DMS79 treated with DMSO at 0.1 percent for 48 hours (cell line): ENCODE results near the gene XCR1.
"Not testable (repeated sequence)": the region's sequence is repeated elsewhere in the genome, so short reads cannot be mapped to it uniquely, and the experiment has no call there.

ENCODE experiments used
- DNase-seq: peaks from one replicate; lab custom pipeline; 2025; lab: John Stamatoyannopoulos, UW

XCR1 gene

DNA sequence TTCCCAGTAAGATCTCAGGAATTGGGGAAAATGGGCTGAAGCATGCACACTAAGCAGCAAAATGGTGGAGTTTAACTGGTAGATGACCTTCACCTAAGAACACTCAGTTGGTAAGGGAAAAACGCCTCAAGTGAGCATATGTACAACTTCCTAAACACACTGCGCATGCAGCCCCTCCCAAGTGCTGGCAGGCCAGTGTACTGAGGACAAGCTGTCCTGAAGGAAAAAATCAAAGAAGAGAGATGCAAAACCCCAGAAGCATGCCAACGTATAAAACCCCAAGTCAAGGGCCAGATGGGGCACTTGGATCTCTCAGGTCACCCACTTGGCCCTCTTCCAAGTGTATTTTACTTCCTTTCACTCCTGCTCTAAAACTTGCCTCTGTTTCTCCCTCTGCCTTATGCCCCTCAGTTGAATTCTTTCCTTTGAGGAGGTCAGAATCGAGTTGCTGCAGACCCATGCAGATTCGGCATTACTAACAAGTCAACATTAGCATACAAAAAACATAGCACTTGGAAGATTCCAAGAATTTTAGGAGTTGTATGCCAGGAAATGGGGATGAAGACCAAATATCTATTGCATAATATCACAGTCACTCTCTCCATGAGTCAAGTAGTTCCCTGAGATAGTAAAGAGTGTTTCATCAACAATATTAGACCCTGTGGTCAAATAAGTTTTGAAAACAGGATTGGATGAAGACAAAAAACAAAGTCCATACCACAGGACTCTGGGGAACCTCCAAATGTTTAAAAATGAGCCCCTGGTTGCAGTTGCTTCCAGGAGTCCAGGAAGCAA is 20.8 kb downstream of the XCR1 start:
- no peak for DNase-seq

DNA sequence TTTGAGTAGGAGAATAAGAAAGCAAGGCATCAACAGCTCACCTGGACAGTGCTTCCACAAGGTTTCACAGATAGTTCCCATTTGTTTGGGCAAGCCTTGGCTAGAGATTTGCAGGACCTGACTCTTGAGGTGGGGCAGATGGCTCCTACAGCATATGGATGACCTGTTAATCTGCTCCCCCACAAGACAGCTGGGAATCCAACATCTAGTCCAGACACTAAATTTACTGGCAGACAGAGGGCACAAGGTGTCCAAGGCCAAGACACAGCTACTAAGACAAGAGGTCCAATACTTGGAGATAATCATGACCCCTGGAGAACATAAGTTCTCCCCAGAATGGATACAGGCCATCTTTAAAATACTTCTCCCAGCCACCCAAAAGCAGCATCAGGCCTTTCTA is 23.6 kb downstream of the XCR1 start:
- DNase-seq = not testable (repeated sequence)

DNA sequence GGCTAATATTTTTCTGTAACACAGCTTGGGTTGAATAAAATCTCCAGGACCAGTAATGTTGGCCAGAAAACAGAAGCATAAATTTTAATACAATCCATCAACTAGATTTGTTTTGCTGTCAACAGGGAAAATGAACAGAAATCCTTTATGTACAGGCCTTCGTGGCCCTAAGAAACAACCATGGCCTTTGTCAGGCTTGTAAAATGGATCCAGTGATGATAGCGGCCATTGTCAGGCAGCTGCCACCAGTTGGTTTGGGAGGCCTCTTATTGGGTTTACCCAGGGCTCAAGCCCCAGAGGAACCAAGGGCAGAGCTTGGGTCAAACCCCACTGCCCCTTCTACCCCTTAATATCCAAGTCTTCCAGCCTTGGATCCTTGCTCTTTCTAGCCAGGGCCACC is 26.1 kb downstream of the XCR1 start:
- DNase-seq = no peak

DNA sequence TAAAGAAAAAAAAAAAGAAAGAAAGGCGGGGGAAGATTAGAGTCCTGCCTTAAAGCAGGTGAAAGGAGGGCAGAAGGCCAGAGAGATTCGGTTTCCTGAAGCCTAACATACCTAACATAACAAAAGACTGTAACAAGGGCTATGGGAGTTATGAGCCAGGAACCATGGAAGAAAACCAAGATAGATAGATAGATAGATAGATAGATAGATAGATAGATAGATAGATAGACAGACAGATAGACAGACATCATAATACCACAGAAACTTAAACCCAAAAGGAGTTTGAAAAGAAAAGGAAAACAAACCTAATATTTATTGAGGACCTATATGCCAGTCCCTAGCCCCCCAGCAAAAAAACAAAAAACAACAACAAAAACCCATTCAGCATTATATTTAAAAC is 29.3 kb downstream of the XCR1 start:
- no peak for DNase-seq

DNA sequence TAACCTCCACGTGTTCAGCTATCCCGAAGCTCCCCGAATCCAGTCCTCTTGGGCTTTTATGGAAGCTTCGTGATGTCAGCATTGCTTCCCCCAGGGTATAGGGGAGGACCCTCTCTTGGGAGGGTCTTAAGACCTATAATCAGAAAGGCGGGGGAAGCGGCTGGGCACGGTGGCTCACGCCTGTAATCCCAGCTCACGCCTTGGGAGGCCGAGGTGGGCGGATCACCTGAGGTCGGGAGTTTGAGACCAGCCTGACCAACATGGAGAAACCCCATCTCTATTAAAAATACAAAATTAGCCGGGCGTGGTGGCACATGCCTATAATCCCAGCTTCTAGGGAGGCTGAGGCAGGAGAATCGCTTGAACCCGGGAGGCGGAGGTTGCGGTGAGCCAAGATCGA is 29.8 kb downstream of the XCR1 start:
- not testable (repeated sequence) for DNase-seq

DNA sequence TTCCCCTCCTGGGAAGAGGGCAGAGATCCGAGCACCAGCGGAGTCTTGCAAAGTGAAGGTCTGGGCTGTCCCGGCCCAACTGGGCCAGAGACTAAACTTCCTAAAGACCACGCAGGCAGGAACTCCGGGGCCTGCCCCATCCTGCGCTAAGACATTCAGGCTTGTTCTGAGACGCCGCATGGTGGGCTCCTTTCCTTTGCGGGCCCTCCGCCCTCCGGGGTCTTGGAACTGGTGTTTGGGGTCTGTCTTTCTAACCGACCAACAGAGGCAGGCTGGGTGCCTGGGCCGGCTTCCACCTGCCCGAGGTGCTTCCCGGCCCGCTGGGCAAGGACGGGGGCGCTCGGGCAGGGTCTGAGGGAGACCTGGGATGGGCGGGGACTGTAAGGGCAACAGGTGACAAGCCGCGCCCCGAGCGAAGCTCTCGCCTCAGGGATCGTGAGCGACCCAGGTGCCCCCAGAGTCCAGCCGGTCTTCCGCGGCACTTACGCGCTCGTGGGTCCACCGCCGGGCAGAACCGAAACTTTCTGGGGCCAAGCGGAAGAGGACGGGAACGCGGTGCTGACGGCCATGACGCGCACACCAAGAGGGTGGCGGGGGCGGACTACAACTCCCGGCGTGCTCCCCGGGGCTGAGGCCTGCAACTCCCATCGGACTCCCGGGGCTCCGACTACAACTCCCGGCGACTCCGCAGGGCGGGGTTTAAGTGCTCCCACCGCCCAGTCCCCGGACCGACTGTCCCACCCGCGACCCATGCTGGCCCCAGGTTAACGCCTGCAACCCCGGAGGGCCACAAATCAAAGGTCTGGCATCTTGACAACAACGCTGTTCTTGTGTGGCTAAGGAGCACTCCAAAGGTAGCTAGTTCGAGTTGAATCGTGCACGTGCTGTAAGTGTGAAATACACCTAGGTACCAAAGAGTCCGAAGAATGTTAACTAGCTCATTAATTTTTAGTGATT is 31.8 kb downstream of the XCR1 start, which contains the start of gene FYCO1:
Gene FYCO1, minus strand, starts transcription at position 589 of the 957 bp plus-strand sequence. CDS start 10,914 bp downstream, outside the sequence.
- DNase-seq = peak; percentile 45

DNA sequence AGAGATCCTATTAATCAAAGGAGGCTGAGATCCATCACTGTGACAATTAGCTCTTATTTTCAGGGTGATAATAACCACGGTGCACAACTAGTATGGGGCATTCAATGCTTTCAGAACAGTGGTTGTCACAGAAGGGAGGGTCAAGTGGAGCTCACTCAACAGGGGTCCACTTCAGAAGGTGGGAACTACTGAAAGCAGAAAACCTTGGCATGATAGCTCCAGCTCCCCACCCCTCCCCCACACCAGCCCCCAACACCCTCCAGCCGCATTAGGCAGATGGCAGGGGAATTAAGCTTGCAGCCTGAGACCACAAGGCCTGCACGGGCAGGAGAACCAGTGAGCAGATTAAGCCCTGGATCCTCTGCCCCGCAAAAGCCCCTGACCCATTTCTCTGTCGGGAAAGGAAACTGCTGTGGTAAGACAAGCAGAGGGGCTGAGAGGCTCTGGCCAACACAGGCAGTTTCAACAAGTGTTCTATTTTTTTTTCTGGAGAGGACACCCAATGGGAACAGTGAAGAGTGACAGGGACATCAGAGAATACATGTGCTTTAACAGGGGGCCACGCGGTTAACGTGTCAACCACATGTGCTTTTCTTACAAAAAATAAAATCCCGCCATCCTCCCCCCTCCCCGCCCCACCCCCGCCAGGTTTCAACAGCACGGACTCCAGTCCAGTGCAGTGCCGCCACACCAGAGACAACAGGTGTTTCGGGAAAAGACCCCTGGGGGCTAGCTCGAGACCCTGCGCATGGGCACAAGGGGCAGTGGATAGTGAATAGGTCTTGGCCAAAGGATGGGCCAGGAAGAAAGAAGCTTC is 32.7 kb downstream of the XCR1 start:
- DNase-seq = no peak

DNA sequence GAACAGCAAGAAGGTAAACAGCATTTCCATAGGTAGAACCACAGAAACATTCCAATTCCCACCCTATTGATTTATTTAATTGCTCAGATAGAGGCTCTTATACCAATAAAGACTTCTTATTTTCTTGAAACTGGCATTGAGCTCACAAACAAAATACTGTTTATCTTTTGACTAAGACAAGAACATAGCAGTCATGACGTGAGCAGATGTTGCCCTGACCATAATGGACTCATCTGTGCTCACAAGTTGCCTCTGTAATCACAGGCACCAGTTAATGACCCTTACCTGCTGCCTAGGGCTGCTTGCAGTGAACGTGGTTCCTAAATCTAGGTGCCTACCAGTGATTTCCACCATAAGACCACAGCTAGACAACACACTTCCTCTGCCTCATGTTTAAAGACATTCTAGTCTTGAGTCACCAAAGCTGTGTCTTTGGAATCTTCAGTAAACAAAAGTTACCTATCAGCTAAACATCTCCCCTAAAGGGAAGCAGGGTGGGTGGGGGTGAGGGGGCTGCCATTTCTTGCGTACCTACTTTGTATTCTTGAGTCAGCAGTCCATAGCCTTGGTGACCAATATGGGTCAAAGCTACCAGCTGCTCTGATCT is 33.8 kb downstream of the XCR1 start:
- no peak for DNase-seq

DNA sequence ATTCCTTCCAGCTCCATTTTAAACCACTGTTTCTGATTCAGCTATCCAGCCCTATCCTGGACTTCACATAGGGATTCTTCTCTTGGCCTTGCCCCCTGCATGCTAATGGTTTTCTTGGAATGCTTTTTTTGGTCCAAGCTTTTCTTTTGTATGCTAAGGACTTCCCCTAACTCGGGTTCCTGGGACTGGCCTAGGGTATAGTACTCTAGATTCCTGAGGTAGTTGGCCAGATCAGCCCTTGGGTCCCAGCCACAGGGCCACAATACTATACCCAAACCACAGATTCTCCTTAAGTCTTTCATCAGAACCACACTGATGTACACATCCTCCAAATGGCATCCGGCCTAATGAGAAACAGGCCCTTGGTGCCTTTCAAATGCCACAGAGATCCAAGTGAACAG is 34.5 kb downstream of the XCR1 start:
- no peak for DNase-seq

DNA sequence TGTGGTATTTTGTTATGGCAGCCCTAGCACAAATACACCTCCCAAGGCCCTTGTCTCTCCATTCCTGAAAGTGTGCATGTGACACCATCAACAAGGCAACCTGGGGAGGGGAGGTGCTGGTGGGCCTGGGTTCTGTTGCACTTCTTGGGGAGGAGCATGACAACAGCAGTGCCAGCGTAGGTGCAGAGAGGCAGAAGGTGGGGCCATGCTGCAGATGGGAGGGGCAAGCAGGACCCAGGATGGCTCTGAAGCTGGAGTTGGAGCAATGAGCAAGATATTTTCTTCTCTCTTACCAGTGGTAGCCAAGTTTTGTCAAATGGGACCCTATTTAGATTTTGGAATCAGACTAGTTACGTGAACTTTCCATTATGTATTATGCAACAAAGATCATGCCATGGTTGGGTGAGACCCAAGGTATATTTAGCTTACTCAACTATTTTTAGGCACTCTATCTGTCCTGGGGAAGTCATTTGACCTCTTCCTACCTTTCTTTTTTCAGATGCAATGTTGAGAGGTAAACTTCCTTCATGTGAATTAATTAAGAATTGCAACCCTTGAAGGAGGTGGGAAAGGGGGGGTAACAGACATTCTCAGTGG is 35.1 kb downstream of the XCR1 start:
- DNase-seq = no peak

DNA sequence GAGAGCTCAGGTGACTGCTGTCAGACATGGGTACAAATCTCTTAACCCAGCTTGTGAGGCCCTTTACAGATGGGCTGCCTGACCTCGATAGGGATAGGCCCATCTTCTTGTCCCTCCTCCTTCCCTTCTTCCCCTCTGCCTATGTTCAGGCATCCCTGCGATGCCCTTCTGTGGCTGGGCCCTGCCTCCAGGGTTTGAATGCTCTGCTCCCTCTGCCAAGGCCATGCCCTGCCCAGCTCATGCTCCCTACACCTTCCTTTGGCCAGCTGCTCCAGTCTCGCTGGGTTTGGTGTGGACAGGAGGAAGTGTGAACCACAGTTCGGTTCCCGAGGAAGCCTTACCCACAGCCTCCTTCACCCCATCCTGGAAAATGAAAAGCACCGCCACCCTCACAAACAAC is 35.9 kb downstream of the XCR1 start:
- DNase-seq = no peak

DNA sequence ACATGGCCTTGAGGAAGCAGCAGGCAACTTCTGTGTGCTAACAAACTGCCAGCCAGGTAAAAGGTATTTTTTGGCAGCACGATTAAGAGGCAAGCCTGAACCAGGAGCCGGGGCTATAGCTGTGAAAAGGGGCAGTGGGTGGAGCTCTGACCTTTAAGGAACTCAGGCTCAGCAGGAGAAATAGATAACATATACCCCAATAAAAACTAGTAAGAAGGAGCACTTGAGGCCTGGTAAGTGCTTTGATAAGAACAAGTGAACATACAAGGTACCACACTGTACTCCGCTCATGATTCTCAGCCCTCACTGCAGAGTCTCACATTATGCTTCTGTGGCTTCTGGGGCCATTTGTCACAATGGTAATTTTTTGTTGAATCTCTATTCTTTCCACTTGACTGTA is 37.1 kb downstream of the XCR1 start:
- DNase-seq = no peak

DNA sequence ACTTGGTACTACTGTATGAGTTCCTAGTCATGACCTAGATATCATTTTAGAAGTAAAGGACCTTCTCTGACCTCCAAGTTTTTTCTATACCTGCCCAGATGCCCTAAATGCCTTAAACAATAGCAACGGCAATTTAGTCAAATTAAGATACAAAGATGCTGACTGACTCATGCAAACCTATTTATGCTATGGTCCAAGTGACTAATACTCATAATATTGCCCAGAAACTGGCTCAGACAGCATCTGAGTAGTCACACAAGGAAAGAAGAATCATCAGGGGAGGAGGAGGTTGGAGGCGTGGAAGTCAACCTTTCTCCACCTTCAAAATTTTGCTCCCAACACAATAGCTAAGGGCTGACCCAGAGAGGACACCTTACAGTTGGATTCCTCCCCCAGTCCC is 38.5 kb downstream of the XCR1 start:
- no peak for DNase-seq

DNA sequence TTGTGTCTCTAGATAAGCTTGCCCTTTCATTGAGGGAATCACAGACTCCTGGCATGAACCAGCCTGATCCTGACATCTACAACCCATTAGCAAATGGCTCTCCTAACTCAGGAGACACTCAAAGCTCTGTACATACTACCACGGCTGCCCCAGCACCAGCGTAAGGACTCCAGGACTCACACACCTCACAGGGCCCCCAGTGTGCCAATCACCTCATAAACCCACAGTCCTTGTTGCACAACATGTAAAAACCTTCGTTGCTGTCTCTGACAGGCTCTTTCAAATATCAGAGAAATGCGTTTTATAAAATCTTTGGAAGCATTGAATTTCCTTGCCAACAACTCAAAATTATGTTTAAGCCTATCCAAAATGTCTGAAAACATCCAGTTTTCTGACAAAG is 38.9 kb downstream of the XCR1 start:
- DNase-seq = no peak

DNA sequence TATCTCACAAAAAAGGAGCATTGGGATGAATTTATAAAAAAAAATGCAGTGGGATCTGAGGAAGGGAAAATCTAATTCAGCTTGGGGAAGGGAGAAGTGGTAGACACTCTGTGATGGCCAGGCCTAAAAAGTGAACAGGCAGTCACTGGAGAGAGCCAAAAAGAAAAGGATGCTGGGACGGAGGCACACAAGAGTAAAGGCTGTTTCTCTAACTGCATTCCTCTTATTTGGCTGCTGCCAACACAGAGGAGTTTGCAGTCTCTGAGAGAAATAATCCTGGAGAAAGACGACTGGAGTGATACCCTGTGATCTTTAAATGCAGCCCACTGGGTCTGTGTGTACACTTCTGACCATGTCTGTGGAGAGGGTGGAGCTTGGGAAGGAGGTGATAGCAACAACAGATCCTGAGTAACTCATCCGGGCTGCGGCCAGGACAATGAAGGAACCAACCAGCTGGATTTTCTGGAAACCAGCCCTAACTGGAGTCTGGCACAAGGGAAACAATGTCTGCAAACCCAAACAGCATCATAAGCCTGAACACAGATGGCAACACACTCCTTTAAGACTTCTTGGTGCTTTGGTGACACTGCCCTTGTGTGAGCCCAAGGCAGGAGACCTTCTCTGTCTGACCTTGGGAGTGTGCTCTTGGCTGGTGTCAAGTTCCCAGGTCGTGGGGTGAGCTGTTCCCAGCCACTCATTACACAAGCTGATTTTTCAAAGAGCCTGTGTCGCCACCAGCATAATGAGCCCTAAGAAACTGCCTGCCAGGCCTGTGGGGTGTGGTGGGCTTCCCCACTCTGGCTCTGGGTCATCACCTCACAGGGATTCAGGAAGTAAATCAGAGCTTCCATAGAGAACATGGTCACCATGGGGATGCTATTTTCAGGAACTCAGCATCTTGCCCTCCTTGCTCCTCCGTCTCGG is 39.7 kb downstream of the XCR1 start:
- no peak for DNase-seq

DNA sequence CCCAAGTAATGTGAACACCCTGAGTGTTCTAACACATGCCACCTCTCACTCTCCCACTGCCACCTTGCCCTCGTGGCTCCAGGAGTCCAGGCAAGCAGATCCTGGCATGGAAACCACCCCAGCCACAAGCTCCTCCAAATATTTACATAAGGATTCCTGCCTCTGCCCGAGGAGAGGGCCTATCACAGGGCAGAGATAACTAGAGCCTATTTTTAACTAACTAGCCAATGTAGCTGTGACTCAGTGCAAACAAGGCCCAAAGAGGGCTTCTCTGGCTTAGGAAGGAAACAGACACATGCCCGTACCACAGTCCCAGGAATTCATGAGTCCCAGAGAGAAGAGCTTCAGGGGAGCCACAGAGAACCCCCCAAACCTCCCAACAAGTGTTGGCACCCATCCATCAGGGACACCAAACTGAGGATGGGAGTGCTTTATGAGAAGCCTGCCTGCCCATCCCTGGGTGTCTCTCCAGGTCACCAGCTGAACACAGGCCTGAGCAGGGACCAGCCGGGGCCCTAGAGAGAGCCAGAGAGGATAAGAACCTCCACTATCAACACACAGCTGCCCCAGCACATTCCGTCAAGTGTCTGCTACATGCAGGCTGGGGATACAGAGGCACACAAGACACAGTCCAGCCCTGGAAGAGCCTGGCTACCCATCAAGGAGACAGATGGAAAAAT is 40.8 kb downstream of the XCR1 start:
- no peak for DNase-seq

DNA sequence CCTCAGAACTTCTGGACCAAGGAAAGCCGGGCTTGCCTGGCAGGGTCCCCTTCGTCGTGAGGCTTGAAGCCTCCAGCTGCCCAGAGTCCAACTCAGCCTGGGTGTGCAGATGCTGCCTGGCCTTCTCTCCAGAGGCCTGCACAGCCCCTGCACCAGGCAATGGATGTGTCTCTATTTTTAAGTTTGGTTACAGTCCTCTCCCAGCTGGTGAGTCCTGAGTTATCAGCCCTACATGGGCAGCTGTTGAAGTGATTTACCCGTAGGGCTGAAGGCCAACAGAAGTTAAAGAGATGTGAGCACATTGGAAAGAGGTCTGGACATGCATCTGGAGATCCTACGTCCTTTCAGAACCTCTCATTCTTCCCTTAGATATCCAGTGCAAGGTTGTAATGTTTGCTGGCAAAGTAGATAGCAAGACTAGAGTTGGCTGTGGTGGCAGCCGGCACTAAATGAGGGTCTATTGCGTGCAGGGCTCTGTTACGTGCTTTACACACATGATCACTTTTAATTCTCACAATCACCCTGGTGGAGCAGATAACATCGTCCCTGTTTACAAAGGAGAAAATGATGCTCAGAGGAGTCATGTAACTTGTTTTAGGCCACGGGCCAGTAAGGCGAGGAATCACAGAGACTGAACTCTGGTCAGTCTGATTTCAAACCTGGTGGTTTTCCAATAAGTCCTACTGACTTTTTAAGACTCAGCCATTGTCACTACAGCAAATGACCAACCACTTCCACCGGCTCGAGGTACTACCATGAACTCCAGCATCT is 41.6 kb downstream of the XCR1 start:
- DNase-seq = no peak

DNA sequence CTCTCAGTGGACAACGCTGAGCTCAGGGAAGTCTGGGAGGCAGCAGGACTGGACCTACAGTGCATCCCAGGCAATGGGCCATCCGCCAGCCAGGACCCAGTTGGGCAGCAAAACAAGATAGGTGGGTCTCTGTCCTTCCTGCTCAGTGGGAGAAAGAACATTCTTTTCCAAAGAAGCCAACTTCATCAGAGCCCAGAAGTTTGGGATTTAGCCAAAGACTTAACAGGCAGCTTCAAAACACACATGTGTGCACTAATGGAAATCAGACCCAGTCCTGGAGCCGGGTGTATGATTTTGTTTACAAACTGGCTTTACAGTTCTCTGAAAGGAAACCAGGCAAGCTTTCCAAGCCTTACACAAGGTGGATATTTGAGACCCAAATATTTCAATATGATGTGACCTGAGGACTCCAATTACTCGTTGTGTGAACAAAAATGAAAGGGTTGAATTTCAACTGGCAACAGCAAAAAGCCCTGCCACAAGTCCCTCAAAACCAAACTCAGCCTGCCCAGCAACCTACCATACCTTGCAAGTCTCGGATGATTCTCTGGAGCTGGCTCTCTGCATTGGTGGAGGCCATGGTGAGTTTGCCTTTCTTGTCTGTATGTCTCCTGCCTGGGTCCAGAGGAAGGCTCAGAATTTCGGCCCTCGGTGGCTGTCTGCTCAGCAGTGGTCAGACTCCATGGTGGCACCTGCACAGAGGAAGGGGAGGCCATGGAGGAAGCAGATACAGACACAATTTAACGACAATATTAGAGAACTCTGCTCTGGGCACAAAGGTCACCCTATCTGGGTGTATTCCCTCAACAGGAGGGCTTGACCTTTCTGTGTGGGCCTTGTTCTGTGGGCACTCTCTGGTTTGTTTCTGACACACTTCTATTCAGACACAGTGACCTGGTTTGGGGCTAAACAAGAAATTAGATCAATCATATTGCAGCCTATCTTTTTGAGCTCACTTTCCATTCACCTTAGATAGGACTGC is 42.7 kb downstream of the XCR1 start:
- no peak for DNase-seq
